Fibroblast of lung (primary cell): Measurements from ENCODE around the gene ZPLD1.

Experiments used
- EZH2 ChIP-seq: IDR thresholded peaks from 2 replicates; pipeline ENCODE4 v1.5.1; 2012; ENCODE audit warnings: low read length, control low read depth, mild to moderate bottlenecking; ENCODE audit errors: missing control alignments
- TF ChIP-seq, protein P1 (sequence below), 2 donors: IDR thresholded peaks in 1 of 2; conservative IDR thresholded peaks in 1 of 2; 1 replicate in 1 of 2; 2 replicates in 1 of 2; pipeline ENCODE4 v1.5.1; 2011 to 2012; ENCODE audit warnings: low read length in 2 of 2, control low read depth in 1 of 2, inconsistent platforms in 1 of 2, low read depth in 1 of 2, mild to moderate bottlenecking in 1 of 2

DNA sequence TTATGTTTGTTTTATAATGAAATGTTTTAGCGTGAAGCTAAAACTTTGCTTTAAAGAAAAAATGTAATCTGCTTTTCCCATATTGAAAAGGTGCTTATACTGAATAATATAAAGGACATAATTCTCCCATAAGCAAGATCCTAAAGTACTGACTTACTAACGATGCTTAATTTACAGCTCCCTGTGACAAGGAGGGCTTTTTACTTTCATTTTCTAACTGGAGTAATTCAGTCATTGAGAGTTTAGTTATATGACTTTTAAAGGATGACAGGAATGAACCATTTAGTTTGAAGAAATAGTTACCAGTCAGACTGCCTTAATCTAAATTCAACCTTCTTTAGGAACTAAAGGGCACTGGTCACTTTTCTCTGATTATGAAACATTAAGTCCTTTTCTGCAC is 19.3 kb upstream of the ZPLD1 start:
- TF ChIP-seq, protein P1, sequence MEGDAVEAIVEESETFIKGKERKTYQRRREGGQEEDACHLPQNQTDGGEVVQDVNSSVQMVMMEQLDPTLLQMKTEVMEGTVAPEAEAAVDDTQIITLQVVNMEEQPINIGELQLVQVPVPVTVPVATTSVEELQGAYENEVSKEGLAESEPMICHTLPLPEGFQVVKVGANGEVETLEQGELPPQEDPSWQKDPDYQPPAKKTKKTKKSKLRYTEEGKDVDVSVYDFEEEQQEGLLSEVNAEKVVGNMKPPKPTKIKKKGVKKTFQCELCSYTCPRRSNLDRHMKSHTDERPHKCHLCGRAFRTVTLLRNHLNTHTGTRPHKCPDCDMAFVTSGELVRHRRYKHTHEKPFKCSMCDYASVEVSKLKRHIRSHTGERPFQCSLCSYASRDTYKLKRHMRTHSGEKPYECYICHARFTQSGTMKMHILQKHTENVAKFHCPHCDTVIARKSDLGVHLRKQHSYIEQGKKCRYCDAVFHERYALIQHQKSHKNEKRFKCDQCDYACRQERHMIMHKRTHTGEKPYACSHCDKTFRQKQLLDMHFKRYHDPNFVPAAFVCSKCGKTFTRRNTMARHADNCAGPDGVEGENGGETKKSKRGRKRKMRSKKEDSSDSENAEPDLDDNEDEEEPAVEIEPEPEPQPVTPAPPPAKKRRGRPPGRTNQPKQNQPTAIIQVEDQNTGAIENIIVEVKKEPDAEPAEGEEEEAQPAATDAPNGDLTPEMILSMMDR (conservative IDR thresholded peaks at IDR 0.05 in 1 of 2, IDR thresholded peaks at IDR 0.05 in 1 of 2; ENCODE audit: low read depth in 1 of 2, low read length in 2 of 2) = no peak
- TF ChIP-seq EZH2 = no peak
